IPS-18c (cell line): ENCODE data around the gene GOLGA6L7.
"Not testable (repeated sequence)": the region's sequence is repeated elsewhere in the genome, so short reads cannot be mapped to it uniquely, and the experiment has no call there.

Experiments used
- H3K4me3 ChIP-seq: 2 replicates; pipeline ENCODE4 v1.7.0; 2013; ENCODE audit warnings: low read depth, mild to moderate bottlenecking, low read length, moderate library complexity; ENCODE audit not compliant: insufficient read depth
- H3K9me3 ChIP-seq: one replicate; pipeline ENCODE4 v1.6.1; 2013; ENCODE audit warnings: mild to moderate bottlenecking, low read length, moderate library complexity; ENCODE audit not compliant: control insufficient read depth, insufficient read depth

The GOLGA6L7 gene

DNA sequence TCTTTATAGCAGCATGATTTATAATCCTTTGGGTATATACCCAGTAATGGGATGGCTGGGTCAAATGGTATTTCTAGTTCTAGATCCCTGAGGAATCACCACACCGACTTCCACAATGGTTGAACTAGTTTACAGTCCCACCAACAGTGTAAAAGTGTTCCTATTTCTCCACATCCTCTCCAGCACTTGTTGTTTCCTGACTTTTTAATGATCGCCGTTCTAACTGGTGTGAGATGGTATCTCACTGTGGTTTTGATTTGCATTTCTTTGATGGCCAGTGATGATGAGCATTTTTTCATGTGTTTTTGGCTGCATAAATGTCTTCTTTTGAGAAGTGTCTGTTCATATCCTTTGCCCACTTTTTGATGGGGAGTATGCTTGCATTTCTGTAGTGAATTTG is 30.3 kb downstream of the GOLGA6L7 start:
- H3K9me3 ChIP-seq, H3K4me3 ChIP-seq: not testable (repeated sequence)

DNA sequence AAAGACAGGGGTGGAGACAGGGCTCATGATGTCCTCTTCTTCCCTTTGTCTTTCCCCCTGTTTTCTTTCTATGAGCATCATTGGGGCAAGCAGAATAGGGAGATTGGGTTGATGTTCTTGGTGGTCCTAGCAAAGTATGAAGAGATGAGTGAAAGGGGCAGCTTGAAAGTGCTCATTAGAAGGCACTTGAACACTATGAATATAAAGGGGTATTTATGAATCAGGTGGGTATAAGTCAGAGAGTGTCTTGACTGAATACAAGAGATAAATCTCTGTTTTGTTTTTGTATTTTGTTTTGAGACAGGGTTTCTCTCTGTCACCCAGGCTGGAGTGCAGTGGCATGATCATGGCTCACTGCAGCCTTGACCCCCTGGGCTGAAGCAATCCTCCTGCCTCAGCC is 34.4 kb downstream of the GOLGA6L7 start:
- not testable (repeated sequence) for H3K9me3 ChIP-seq, H3K4me3 ChIP-seq

DNA sequence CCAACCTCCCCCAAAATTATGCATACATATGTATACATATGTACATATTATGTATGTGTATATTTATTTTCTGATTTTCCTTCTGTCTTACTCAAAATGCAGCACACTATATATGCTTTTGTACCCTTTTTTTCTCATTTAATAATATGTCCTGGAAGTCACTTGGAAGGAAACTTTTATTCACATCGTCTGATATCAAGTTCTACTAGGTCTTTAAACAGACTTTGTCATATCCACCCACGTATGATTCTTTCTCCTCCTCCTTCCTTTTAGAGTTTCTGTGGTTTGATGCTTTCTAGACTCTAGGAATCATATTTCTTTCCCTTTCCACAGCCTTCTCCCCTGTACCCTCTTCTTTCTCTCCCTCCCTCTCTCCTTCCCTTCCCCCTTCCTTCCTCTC is 35.1 kb downstream of the GOLGA6L7 start:
- H3K4me3 ChIP-seq, H3K9me3 ChIP-seq: not testable (repeated sequence)

DNA sequence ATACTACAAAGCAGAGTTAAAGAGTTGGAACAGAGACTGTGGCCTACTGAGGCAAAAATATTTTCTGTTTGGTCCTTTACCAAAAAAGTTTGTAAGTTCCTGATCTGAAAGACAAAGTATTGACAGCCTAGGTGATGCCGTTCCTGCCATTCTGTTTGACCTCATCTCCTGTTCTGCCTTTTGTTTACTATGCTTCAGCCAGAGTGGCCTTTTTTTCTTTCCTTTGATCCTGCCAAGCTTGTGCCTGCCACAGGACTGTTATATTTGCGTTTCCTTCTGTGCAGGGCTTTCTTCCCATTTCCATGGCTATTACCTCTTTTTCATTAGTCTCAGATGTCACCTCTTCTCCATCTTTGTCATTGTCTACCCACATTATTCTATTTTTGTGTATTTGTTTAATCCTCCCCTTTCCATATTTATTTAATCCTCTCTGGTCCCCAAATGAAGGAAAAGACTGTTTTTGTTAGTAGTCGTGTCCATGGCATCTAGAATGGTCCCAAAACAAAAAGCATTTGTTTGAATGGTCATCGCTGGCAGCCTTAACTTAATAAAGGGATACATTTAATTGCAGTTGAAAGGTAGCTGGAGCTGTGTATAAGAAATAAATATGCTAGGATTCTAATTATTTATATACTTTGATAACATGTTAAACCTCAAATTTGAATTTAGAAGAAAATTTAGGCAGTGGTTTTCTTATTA is 36.4 kb downstream of the GOLGA6L7 start:
- not testable (repeated sequence) for H3K4me3 ChIP-seq, H3K9me3 ChIP-seq

DNA sequence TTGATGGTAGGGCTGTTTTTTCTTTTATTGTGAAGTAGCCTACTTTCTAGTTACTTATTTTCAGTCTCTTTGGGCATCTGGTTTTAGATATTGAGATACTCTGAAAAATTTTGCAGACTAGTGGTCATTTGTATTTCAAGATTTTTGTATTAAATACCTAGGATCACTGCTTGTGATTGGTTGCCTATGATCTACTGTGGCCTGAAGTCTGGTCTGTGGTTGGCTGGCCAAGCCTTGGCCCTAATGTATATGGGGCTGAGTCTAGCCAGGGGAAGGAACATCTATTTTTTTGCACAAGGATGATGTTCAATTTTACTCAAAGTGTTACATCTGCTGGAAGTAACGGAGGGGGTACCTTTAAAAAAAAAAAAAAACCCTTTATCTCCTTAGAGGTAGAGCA is 38.0 kb downstream of the GOLGA6L7 start:
- H3K9me3 ChIP-seq, H3K4me3 ChIP-seq: not testable (repeated sequence)

DNA sequence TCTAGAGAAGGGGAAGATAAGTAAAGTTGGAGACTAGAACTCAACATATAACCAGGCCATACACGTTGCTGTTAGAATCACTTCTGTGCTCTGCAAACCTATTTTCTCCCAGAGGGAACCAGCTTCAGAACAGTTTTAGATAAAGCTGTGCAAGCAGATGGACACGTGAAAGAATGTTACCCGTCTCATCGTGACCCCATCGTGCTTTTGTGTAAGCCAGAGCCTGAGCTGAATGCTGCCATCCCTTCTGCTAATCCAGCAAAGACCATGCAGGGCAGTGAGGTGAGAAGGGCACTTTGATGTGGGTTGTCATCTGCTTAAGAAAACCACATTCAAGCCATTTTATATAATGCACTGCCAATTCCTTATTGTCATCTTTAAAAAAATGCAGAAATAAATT is 40.3 kb downstream of the GOLGA6L7 start:
- H3K9me3 ChIP-seq, H3K4me3 ChIP-seq: not testable (repeated sequence)

DNA sequence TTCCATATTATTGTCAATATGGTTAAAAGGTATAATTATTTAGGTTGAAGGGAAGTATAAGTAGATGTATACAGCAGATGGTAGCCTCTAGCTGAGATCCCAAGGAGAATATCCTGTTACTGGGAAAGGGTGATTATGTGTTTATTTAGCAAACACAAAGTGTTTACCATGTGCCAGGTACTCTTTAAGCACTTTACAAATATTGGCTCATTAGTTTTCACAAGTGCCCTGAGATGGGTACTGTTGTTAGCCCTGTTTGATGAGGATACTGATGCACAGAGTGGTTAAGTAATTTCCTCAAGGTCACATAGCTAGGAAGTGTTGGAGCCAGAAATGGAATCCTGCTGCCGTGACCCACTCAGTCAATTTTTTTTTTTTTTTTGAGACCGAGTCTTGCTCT is 48.1 kb downstream of the GOLGA6L7 start:
- H3K4me3 ChIP-seq, H3K9me3 ChIP-seq: not testable (repeated sequence)

DNA sequence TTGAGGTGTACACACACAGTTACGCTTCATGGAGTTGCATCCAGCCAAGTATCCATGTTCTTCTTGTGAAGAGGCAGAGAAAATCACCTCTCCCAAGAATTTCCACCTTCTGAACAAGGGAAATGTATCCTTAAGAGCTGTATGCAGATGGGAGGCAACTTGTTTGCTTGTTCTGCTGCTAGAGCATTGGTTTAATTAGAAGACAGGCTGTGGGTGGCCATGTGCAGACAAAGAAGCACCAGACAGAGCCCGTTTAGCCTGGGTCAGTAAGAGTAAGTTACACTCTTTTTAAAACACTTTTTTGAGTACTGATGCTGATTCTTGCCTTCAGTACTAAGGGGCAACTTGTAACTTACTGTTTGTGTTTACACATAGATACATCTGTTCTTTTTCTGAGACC is 50.2 kb downstream of the GOLGA6L7 start:
- H3K4me3 ChIP-seq, H3K9me3 ChIP-seq: not testable (repeated sequence)

DNA sequence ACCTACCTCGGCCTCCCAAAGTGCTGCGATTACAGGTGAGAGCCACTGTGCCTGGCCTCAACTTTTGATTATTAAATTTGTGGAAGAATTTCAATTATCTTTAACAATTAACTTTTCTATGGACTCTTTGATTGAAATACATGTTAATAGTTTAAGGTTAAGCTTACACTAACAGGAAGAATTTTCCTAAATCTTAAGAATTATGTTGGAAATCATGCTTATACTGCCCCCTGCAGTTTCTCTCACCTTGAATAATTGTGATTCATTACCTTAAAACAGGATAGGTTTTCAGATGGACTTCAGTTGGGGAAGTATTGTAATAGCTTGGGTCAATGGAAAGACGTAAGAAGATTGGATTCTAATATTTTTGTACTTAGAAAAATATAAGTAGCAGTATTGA is 54.2 kb downstream of the GOLGA6L7 start:
- not testable (repeated sequence) for H3K9me3 ChIP-seq, H3K4me3 ChIP-seq
